ENCODE measurements around the gene PRIM1. TPM values are rescaled to one million over a fixed set of nuclear protein-coding genes. Genes with fewer than 3 reads are reported as not detected.

The PRIM1 gene
- total RNA-seq, 1 experiment from 2014 or later: 25.0 TPM

- ATAC-seq (no peak), DNase-seq (ENCODE audit: low read depth, low spot score) (no peak)
- in situ Hi-C loops (cut with HindIII; ENCODE audit: low pct_unique_long_range_greater_than_20kb, low sequenced_read_pairs) (no loop called here), intact Hi-C loops (cut with micrococcal nuclease; ENCODE audit: unreplicated experiment) (no loop called here)
- Histone ChIP-seq H3K36me3 (ENCODE audit: control insufficient read depth, insufficient read depth, low read length) (no peaks in the 10 kb centered on the region), H3K4me3 (ENCODE audit: low read depth in 2 of 2, low read length in 2 of 2) (no peak overlapping the region), H3K27ac (ENCODE audit: low read length) (no peak overlapping the region), H3K9me3 (ENCODE audit: control insufficient read depth, insufficient read depth, low read depth, low read length) (no peaks in the 10 kb centered on the region), H3K4me1 (ENCODE audit: control insufficient read depth, insufficient read depth, low read length) (no peaks in the 10 kb centered on the region), H3K27me3 (ENCODE audit: control insufficient read depth, insufficient read depth, low read length) (no peaks in the 10 kb centered on the region)
- POLR2A ChIA-PET: no interaction called here
- no TSS peak for BruUV-seq (replicated peaks)
- TF ChIP-seq TCF7L2 (IDR thresholded peaks at IDR 0.05; ENCODE audit: low read depth, low read length) (no peak), SIN3A (IDR thresholded peaks at IDR 0.05; ENCODE audit: borderline replicate concordance, insufficient read depth, low read depth, low read length) (no peak), REST (IDR thresholded peaks at IDR 0.05; ENCODE audit: insufficient read depth in 1 of 2, low read depth in 2 of 2, low read length in 1 of 2) (no peak)
- CTCF ChIA-PET: no interaction called here
Measured at GRCh38 chr12:56778756-56779155, 26.6 kb upstream of the PRIM1 start.

GRCh38 chr12:56776654-56777053, 24.5 kb upstream of the PRIM1 start:
- in situ Hi-C loops (cut with HindIII; ENCODE audit: low pct_unique_long_range_greater_than_20kb, low sequenced_read_pairs): no loop called here
- Histone ChIP-seq H3K4me3 (ENCODE audit: low read depth in 2 of 2, low read length in 2 of 2) (no peak overlapping the region), H3K27me3 (ENCODE audit: control insufficient read depth, insufficient read depth, low read length) (no peaks in the 10 kb centered on the region), H3K9me3 (ENCODE audit: control insufficient read depth, insufficient read depth, low read depth, low read length) (no peaks in the 10 kb centered on the region), H3K27ac (ENCODE audit: low read length) (no peak overlapping the region), H3K36me3 (ENCODE audit: control insufficient read depth, insufficient read depth, low read length) (no peaks in the 10 kb centered on the region), H3K4me1 (ENCODE audit: control insufficient read depth, insufficient read depth, low read length) (no peaks in the 10 kb centered on the region)
- BruUV-seq (replicated peaks): no TSS peak
- CTCF ChIA-PET: interaction anchor here (0.5 kb wide), 1 partner anchor 47 kb away, joined by 8 read pairs; no protein-coding TSS in a partner anchor
- no peak for ATAC-seq
- TF ChIP-seq POLR2AphosphoS5 (IDR thresholded peaks at IDR 0.05; ENCODE audit: low read depth, low read length) (no peak), REST (IDR thresholded peaks at IDR 0.05; ENCODE audit: insufficient read depth in 1 of 2, low read depth in 2 of 2, low read length in 1 of 2) (no peak), TCF7L2 (IDR thresholded peaks at IDR 0.05; ENCODE audit: low read depth, low read length) (no peak), CTCF (IDR thresholded peaks at IDR 0.05) (no peak), SIN3A (IDR thresholded peaks at IDR 0.05; ENCODE audit: borderline replicate concordance, insufficient read depth, low read depth, low read length) (no peak)
- DNase-seq (ENCODE audit: low read depth, low spot score): no peak
- POLR2A ChIA-PET: interaction anchor here (0.7 kb wide), 1 partner anchor 169 kb away, joined by 11 read pairs; no protein-coding TSS in a partner anchor
- intact Hi-C loops (cut with micrococcal nuclease; ENCODE audit: unreplicated experiment): no loop called here
